HG03469 (cell line): ENCODE results near the gene CLTCL1.
"Not testable (repeated sequence)": the region's sequence is repeated elsewhere in the genome, so short reads cannot be mapped to it uniquely, and the experiment has no call there.

Source experiments
- ATAC-seq: cut with Tn5 transposase; IDR thresholded peaks from one replicate; pipeline ENCODE4 v1.9.1; 2021; ENCODE audit warnings: mild to moderate bottlenecking, moderate library complexity, moderate number of reproducible peaks; ENCODE audit not compliant: unreplicated experiment

Gene CLTCL1

DNA sequence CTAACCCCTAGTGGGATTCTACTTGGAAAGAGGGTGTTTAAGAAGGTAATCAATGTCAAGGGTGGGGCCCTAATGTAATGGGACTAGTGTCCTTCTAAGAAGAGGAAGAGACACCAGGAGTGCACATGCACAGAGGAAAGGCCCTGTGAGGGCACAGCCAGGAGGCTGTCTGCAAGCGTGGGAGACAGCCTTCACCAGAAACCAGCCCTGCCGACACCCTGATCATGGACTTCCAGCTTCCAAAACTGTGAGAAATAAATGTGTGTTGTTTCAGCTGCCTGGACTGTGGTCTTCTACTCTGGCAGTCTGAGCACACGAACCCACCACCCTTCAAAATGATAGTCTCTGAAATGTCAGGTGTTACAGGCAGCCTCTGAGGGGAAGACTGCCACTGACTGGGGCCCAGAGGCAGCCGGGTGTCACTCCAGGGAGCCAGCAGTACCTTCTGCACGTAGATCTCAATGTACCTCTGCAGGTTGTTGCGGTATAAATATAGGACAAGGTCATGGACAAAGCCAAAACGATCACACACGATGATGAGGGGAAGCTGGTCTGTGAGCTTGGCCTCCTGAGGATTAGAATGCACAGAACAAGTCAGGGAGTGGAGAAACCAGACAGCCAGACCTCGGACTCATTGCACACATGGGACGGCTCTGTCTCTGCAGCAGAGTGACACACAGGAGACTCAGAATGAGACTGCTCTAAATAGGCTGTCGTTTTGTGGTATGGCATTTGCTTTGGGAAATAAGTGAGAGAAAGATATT is 69.1 kb downstream of the CLTCL1 start:
- ATAC-seq, result no peak

DNA sequence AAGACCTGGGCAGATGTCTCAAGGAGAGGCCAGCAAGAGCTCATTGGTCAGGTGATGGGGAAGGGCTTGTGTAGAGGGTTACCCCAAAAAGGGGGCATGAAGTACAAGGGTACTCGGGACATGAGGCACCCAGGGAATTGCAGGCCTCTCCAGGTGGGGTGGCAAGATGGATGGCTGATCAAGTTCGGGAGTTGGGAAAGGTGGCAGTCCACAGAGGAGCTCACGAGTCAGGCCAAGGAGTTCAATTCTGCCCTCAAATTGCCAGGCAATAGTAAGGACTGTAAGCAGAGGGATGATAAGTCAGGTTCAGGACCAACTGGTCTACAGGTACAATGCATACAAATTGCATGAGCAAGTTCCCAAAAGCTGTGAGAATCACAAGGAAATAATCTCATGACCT is 70.7 kb downstream of the CLTCL1 start:
- ATAC-seq, result no peak

DNA sequence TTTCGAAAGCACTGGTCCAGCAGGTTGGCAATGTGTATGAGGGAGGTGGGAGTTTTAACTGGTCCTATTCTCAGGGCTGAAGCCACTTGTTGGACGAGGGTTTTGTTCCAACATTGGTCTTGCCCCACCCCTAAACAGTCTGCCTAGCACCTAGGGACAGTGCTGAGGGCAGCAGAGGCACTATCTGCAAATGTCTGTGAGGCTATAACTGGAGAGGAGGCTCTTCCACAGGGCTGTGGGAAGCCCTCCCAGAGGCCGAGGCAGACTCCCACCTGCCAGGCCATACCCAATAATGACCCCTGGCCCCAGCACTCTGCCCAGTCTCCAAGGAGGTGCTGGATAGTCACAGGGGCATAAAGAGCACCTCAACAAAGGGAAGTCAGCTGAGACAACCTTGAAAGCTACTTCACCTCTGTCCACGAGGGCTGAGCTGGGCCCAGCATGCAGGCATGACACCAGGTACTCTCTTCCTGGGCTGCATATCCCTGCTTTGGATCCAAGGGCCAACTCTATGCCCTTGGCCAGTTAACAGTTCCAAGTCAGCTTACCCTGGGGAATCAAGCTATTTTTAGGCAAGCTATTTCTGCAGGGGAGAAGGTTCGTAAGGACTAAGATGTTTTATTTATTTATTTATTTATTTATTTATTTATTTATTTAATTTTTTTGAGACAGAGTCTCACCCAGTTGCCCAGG is 72.8 kb downstream of the CLTCL1 start:
- ATAC-seq, result no peak

DNA sequence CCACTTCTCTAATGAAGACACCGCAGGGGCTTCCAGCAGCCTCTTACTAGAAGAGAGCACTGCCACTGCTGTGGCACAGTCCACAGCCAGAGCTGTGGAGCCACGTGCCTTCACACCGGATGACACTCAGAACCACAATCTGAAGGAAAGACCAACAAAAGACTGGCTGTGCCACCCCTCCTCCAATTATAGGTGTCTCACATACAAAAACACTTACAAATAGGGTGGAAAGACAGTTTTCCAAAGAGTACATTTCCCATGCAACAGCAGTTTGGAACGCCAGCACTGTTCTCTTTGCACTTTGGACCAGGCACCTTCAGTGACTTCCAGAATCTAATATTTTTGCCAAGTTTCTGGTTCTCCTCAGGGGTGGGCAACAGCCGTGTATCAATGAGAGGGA is 74.9 kb downstream of the CLTCL1 start:
- no peak for ATAC-seq

DNA sequence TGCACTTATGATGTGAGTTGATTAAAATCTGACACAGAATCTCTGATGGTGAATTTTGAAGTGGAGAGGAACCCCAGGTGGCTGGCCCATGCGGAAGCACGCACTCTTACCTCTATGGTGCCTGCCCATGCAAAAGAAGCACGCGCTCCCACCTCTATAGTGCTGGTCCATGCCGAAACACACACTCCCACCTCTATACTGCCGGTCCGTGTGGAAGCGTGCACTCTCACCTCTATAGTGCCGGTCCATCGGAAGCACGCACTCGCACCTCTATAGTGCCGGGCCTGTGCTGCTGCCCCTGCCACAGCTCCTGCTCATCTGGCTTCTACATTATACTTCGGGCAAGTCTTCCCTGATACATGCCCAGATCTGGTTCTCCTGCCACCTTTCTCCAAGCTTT is 76.2 kb downstream of the CLTCL1 start:
- ATAC-seq, result no peak

DNA sequence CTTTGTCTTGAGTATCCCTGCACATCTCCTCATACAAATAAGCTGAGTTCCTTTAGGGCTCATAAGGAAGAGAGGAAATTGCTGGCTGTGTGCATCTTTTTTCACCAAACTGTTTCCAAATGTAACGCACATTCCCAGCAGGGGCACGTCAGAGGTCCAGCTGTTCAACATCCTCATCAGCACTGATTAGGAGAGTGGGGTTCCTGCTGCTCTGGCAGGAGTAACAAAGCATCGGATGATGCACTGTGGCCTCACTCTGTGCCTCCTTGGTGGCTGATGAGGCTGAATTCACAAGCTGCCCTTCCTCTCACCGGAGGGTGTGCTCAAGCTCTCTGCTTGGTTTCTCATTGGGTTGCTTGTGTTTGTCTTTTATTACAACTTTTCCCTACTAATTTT is 77.4 kb downstream of the CLTCL1 start:
- ATAC-seq, result no peak

DNA sequence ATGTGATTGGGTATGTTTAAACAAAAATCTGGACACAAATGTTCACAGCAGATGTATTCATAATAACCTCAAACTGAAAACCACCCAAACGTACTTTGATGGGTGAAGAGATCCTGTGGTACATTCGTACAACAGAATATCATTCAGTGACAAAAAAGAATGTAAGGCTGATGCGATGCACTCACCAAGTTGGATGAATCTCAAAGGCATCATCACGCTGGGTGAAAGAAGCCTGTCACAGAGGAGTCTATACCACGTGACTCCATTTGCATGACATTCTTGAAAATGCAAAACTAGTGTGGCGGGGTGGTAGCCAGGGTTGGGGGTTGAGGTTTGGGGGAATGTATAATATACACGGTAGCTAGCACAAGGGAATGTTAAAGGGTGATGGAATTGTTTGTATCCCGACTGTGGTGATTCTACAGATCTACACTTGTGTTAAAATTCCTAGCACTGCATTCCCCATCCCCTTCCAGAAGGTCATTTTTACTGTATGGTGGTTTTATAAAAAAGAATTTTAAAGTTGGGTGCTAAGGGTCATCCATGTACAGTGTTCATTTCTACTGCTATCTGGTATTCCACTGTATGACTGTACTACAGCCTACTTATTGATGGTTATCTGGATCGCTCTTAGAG is 78.0 kb downstream of the CLTCL1 start:
- ATAC-seq, result no peak

DNA sequence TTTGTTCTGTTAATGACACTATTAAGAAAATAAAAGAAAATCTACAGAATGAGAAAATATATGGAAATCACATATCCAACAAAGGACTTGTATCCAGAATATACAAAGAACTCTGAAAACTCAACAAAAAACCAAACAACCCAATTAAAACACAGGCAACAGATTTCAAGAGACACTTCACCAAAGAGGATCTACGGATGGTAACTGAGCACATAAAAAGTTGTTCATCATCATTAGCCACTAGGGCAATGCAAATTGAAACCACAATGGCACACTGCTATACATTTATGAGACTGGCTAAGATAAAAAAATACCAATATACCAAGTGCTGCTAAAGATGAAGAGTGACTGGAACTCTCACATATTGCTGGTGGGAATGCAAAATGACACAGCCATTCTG is 78.5 kb downstream of the CLTCL1 start:
- no peak for ATAC-seq

DNA sequence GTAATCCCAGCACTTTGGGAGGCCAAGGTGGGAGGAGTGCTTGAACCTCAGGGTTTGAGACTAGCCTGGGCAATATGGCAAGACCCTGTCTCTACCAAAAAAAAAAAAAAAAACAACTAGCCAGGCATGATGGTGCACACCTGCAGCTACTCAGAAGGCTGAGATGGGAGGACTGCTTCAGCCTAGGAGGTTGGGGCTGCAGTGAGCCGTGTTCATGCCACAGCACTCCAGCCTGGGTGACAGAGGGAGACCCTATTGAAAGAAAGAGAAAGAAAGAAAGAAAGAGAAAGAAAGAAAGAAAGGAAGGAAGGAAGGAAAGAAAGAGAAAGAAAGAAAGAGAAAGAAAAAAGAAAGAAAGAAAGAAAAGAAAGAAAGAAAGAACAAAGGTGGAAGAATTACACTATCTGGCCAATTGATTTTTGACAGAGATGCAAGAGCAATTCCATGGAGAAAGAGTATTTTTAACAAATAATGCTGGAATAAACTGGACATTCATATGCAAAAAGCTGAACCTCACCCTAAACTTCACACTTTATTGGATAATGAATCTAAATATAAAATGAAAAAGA is 79.1 kb downstream of the CLTCL1 start:
- ATAC-seq, result no peak

DNA sequence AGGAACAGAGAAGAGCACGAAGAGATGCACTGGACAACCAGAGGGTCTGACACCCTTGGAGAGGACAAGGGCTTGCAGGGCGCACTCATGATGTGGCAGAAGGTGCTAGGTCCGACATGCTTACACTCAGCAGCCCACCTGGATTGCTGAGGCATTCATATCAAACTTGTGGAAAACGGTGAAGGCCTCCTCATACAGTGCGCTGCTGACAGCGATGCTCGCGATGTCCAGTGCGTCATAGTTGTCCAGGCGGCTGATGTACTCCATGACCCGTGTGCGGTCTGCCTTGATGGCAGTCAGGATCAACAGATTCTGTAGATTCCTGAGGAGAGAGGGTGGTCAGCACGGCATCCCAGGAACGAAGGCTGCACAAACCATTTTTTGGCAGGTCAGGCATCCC is 81.3 kb downstream of the CLTCL1 start:
- no peak for ATAC-seq

DNA sequence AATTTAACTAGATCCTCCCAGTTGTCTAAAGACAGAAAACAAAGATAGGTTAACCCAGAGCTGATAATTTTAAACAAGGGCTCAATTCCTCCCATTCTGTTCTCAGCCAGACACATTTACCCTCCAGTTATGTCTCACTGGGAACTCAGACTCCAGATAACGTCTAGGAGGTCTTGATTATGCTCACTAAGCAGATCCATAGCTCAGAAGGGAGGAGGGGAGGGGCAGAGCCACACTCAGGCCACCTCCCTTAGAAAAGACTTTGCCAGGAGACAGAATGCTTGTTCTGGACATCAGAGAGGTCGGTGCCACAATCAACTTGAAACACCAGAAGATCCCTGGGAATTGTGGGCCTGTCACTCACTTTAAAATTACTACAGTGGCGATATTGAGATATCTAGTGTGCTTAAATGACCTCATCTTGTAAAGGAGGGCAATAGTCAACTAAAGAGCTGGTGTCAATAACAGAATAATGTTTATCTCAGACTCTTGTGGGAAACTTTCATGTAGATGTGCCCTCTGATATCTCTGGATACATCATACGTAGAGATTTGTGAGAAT is 83.2 kb downstream of the CLTCL1 start:
- no peak for ATAC-seq

DNA sequence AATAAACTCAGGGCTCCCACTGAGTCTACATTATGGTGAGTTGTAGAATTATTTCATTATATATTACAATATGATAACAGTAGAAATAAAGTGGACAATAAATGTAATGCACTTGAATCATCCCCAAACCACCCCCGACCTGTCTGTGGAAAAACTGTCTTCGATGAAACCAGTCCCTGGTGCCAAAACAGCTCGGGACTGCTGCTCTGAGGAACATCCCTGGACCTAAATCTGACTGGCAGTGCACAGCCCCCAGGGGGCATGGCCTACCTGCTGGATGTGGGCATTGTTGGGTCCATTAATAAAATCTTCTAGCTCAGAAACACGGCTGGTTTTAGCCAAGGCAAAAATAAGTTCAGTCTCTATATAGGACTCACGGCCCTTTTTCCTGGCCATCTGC is 83.6 kb downstream of the CLTCL1 start:
- ATAC-seq, result no peak

DNA sequence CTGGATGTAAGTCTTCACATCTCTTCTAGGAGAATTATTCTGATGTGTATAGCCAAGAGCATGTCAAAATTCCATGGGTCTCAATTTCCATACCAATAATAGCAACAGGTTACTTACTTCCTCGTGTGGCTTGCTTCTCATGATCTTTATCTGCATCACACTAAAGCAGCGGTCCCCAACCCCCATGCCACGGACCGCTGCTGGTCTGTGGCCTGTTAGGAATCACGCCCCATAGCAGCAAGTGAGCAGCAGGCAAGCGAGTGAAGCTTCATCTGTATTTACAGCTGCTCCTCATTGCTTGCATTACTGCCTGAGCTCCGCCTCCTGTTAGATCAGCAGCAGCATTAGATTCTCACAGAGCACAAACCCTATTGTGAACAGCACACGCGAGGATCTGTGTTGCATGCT is 84.1 kb downstream of the CLTCL1 start:
- ATAC-seq, result no peak

DNA sequence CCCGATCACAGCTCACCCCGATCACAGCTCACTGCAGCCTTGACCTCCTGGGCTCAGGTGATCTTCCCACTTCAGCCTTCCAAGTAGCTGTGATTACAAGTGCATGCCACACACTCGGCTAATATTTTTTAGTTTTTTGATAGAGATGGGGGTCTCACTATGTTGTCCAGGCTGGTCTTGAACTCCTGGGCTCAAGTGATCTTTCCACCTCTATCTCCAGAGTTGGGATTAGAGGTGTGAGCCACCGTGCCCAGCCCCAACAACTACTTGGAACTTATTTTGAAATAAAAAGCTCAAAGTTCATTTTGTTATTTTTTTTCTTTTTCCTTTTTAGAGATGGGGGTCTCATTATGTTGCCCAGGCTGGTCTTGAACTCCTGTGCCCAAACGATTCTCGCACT is 85.2 kb downstream of the CLTCL1 start:
- ATAC-seq, result no peak

DNA sequence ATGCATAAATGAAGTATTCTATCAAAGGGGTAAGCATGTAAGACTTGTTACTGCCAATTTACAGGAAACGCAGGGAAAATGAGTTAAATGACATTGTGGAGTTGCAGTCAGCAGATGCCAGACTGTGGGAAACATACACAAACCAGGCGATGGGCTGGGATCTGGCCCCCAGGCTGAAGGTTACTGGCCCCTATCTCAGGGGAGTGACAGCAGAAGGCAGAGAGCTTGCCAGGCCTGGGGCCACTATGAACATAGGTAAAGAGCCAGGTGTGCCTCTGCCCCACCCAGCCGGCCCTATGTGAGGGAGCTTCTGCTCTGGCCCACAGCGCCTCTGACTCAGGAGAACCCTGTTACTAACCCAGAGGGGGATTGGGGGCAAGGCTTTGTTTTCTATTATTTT is 86.9 kb downstream of the CLTCL1 start:
- no peak for ATAC-seq

DNA sequence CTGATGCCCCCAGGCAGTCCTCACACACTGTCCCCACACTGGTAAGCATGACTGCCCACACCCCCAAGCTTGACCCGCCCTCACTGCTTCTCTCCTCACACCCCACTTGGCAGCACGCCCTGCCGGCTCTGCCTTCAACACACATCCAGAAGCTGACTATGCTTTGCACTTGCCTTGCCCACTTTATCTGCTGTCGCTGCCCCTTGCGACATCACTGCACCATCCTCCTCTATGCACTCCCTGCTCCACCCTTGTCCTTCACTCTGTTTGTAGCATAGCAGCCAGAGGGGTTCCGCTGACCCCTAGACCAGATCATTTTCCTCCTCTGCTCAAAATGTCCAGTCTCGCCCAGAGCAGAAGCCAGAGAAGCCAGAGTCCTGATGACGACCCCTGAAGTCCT is 87.7 kb downstream of the CLTCL1 start:
- ATAC-seq, result no peak

DNA sequence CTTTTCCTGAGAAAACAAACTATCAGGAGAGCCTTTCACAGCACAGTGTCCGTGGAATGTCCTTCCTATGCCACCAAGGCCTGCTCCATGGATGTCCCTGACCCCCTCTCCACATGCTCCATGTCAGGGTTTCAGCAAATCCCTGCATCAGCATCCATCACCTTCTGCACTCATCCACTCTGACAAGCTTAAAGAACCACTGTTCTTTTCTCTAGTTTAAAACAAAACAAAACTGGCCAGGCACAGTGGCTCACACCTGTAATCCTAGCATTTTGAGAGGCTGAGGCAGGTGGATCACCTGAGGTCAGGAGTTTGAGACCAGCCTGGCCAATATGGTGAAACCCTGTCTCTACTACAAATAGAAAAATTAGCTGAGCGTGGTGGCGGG is 88.7 kb downstream of the CLTCL1 start:
- not testable (repeated sequence) for ATAC-seq

DNA sequence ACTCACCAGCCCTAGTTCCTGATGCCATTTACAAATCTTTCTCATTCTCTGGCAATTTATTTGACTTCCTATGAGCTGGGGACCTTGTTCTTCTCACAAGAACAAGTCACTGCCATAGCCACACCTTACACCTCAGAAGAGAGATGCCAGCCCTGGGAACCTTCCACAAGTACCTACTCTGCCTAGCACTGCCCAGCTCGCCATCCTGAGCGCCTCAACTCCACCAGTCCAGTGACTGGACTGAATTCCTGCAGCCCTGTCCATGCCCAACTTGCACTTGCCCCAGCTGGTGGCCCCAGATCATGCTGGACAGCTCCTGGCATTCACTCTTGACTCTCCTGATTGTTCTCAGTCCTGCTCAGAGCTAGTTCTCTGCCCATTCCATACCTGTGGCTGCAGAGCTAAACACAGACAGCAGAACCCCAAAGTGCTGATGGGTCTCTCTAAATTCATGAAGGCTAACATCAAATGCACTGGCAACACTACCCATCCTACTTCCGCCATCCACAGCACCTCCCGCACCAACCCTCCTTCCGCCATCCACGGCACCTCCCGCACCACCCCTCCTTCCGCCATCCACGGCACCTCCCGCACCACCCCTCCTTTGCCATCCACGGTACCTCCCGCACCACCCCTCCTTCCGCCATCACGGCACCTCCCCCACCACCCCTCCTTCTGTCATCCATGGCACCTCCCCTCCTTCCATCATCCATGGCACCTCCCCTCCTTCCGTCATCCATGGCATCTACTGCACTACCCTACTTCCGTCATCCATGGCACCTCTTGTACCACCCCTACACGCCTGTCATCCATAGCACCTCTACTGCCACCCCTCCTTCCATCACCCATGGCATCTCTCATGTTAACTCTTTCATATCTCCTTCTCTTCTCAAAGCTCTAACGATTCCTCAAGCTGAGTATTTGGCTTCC is 89.4 kb downstream of the CLTCL1 start:
- no peak for ATAC-seq

DNA sequence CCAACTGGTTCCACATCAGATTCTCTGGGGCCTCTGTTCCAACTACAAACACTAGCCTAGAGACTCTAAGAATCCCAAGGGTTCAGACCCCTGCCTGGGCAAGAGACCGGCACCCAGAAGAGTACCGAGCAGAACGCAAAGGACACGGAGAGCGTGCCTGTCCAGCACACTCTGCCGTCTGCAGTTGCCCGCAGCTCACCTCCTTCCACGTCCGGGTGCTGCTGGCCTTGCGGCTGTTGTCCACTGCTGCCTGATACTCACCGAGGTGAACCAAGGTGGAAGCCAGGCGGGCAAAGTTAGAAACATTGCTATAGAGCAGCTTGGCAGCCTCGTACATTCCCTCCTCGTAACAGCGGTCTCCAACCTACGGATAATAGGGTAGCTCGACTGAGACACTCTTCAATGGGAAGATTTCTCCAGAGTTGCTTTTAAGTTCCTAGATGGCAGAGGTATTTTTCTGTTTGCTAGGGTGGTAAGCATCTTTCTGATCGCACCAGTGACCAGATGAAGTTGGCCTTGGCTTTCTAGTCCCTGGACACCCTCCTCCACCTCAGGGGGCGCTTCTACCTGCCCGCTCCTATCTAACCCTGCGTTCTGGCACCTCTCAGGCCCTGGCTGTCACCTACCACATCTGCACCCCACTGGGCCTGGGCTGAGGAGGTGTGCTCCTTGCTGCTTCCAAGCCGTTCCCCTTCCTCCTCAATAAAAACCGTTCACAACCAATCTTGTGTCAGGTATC is 90.2 kb downstream of the CLTCL1 start:
- no peak for ATAC-seq

DNA sequence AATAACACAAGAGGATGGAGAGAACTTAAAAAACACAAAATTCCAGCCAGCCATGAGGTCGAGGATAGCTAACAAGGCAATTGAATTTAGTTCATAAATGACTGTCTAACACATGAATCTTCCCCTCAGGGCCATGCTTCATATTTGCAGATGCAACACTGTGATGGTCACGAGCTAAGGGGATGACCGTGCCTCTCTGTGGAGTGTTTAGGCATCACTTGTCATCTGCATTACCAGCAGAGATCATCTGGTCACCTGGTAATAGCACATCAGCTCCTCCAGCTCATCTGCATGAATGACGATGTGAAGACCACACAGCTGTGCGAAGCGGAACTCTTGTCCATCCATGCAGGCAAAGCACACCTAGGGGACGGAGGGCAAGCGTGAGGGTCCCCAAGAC is 92.0 kb downstream of the CLTCL1 start:
- ATAC-seq, result no peak
